Spleen (tissue), 11 donors: ENCODE measurements around the gene CNMD. TPM values are rescaled to one million over a fixed set of nuclear protein-coding genes. Genes with fewer than 3 reads are reported as not detected.

Experiments
- DNase-seq: peaks from one replicate; pipeline ENCODE4 v3.0.0-alpha.2; 2020
- H3K27ac ChIP-seq, 8 donors: fragments of 200-600 bp; sonication (generic) in 7 of 8; 1 replicate in 4 of 8; 2 replicates in 4 of 8; pipeline versions ENCODE4 v1.5.0 to v1.8.0; 2016 to 2021; ENCODE audit warnings: inconsistent platforms in 4 of 8, mild to moderate bottlenecking in 4 of 8, moderate library complexity in 1 of 8
- H3K27me3 ChIP-seq, 7 donors: fragments of 200-600 bp; sonication (generic) in 6 of 7; replicated peaks in 1 of 7; 1 replicate in 4 of 7; 2 replicates in 3 of 7; pipeline versions ENCODE4 v1.5.0 to v1.8.0; 2016 to 2021; ENCODE audit warnings: inconsistent platforms in 3 of 7, mild to moderate bottlenecking in 1 of 7
- H3K36me3 ChIP-seq, 6 donors: fragments of 200-600 bp; sonication (generic) in 5 of 6; 1 replicate in 4 of 6; 2 replicates in 2 of 6; pipeline versions ENCODE4 v1.5.0 to v1.8.0; 2016 to 2021; ENCODE audit warnings: inconsistent platforms in 2 of 6
- H3K4me1 ChIP-seq, 6 donors: fragments of 200-600 bp; sonication (generic) in 5 of 6; 1 replicate in 3 of 6; 2 replicates in 3 of 6; pipeline versions ENCODE4 v1.5.0 to v1.8.0; 2016 to 2021; ENCODE audit warnings: inconsistent platforms in 3 of 6
- H3K4me3 ChIP-seq, 8 donors: fragments of 200-600 bp; sonication (generic) in 7 of 8; 1 replicate in 4 of 8; 2 replicates in 4 of 8; pipeline versions ENCODE4 v1.5.0 to v1.8.0; 2016 to 2021; ENCODE audit warnings: inconsistent platforms in 4 of 8, mild to moderate bottlenecking in 4 of 8, moderate library complexity in 2 of 8
- H3K9me3 ChIP-seq, 8 donors: fragments of 200-600 bp; sonication (generic) in 7 of 8; 1 replicate in 4 of 8; 2 replicates in 4 of 8; pipeline versions ENCODE4 v1.5.0 to v1.8.0; 2016 to 2021; ENCODE audit warnings: inconsistent platforms in 4 of 8
- CTCF ChIP-seq, 11 experiments: fragments of 200-600 bp in 7 of 11; fragments of 450-650 bp in 4 of 11; sonication (generic) in 4 of 11; IDR thresholded peaks in 8 of 11; conservative IDR thresholded peaks in 3 of 11; 1 replicate in 7 of 11; 2 replicates in 4 of 11; pipeline versions ENCODE4 v1.4.0 to v1.8.0; 2016 to 2021; ENCODE audit warnings: antibody characterized with exemption in 11 of 11, inconsistent platforms in 4 of 11, mild to moderate bottlenecking in 1 of 11
- POLR2A ChIP-seq, 3 donors: fragments of 450-650 bp; IDR thresholded peaks; one replicate each; pipeline ENCODE4 v1.5.1; 2017; ENCODE audit warnings: antibody characterized with exemption in 3 of 3, mild to moderate bottlenecking in 1 of 3
- POLR2AphosphoS5 ChIP-seq, 3 donors: sonication (generic); formaldehyde crosslinking; IDR thresholded peaks; one replicate each; pipeline ENCODE4 v1.5.1; 2017; ENCODE audit warnings: antibody characterized with exemption in 3 of 3
- WGBS, 5 donors: extraction: QIAGEN DNeasy Blood & Tissue Kit in 3 of 5; methylation state at CpG; one replicate each; pipeline versions ENCODE4 v1.1.5 to v1.1.7; 2013 to 2018; 5-methylcytosine and 5-hydroxymethylcytosine counted together
- intact Hi-C: fragments of 100-400 bp; cut with DNase I; formaldehyde crosslinking; loops from one replicate; pipeline ENCODE4 v1.15.0; 2023; ENCODE audit warnings: low total_unique reads
- polyA plus RNA-seq, 3 donors: library from polyadenylated mRNA; stranded (reverse); fragments of 200-250 nt; gene quantifications; one replicate each; pipeline ENCODE4 v1.2.1, GENCODE V29; 2013
- total RNA-seq, 7 donors: library from RNA; depleted of rRNA in 3 of 7; stranded (reverse); fragments of >200 nt in 3 of 7; fragmentation: NEBNext Ultra II Directional in 4 of 7; extraction: Animal tissue kit (Norgen Biotek cat#: 25700) in 4 of 7; gene quantifications; one replicate each; pipeline versions ENCODE4 v1.1.0 to v1.2.1, GENCODE V29; 2016 to 2021
- donor health status: healthy with polysubstance abuse.
- donor health status: DM: no; HTN: no; CAD: no; lungs with moderate emphysema.
- donor health status: DM: no; HTN: no; CAD: no.
- donor health status: Bipolar disorder and iron deficiency.
- donor health status: healthy.
- donor health status: DM: no; HTN: no; CAD: no.
- donor health status: DM: yes; HTN: yes; CAD: no.

CNMD gene
- total and polyA plus RNA-seq, 10 donors = 0.19 TPM; not detected in 9

- H3K9me3 ChIP-seq = peaks cover 0 to 8% (median 0%) of the 10 kb centered on the region in 8 donors
- no peak overlapping the region for H3K4me3 ChIP-seq
- no peaks in the 10 kb centered on the region for H3K4me1 ChIP-seq
- no peak for DNase-seq
- H3K36me3 ChIP-seq = no peaks in the 10 kb centered on the region
- no peak overlapping the region for H3K27ac ChIP-seq
- 73 to 86% (median 76%) methylated on average over 3 of the region's 3 CpGs for WGBS, 5 donors
- TF ChIP-seq CTCF (IDR thresholded peaks at IDR 0.05 in 8 of 11, conservative IDR thresholded peaks at IDR 0.05 in 3 of 11) (no peak), POLR2AphosphoS5 (IDR thresholded peaks at IDR 0.05) (no peak), POLR2A (IDR thresholded peaks at IDR 0.05) (no peak)
- intact Hi-C loops = no loop called here
- H3K27me3 ChIP-seq = peaks cover 0 to 69% (median 1%) of the 10 kb centered on the region in 7 donors
Observed at GRCh38 chr13:52746141-52746540, 6.5 kb upstream of the CNMD start.

- TF ChIP-seq POLR2AphosphoS5 (IDR thresholded peaks at IDR 0.05) (no peak), POLR2A (IDR thresholded peaks at IDR 0.05) (no peak), CTCF (IDR thresholded peaks at IDR 0.05 in 8 of 11, conservative IDR thresholded peaks at IDR 0.05 in 3 of 11) (no peak)
- intact Hi-C loops = no loop called here
- H3K27ac ChIP-seq = no peak overlapping the region
- no peak for DNase-seq
- WGBS, 5 donors = 68 to 85% (median 76%) methylated on average over 6 of the region's 6 CpGs
- H3K4me1 ChIP-seq = no peaks in the 10 kb centered on the region
- no peaks in the 10 kb centered on the region for H3K36me3 ChIP-seq
- H3K4me3 ChIP-seq = no peak overlapping the region
- H3K9me3 ChIP-seq = peaks cover 0 to 8% (median 0%) of the 10 kb centered on the region in 8 donors
- H3K27me3 ChIP-seq = peaks cover 0 to 74% (median 12%) of the 10 kb centered on the region in 7 donors
Observed at GRCh38 chr13:52744842-52745375, 5.3 kb upstream of the CNMD start.

GRCh38 chr13:52743988-52744387, 4.4 kb upstream of the CNMD start:
- H3K9me3 ChIP-seq = peaks cover 0 to 8% (median 0%) of the 10 kb centered on the region in 8 donors
- H3K4me1 ChIP-seq = peaks cover 0 to 9% (median 5%) of the 10 kb centered on the region in 6 donors
- WGBS, 5 donors = 87 to 94% (median 92%) methylated on average over 3 of the region's 3 CpGs
- DNase-seq = no peak
- H3K4me3 ChIP-seq = no peak overlapping the region
- intact Hi-C loops = no loop called here
- H3K27ac ChIP-seq = no peak overlapping the region
- H3K36me3 ChIP-seq = no peaks in the 10 kb centered on the region
- TF ChIP-seq POLR2AphosphoS5 (IDR thresholded peaks at IDR 0.05) (no peak), POLR2A (IDR thresholded peaks at IDR 0.05) (no peak), CTCF (IDR thresholded peaks at IDR 0.05 in 8 of 11, conservative IDR thresholded peaks at IDR 0.05 in 3 of 11) (no peak)
- peaks cover 2 to 74% (median 21%) of the 10 kb centered on the region in 7 donors for H3K27me3 ChIP-seq

- no peak overlapping the region for H3K27ac ChIP-seq
- DNase-seq = no peak
- H3K27me3 ChIP-seq = peaks cover 3 to 76% (median 25%) of the 10 kb centered on the region in 7 donors
- H3K9me3 ChIP-seq = peaks cover 0 to 8% (median 0%) of the 10 kb centered on the region in 8 donors
- no peak overlapping the region for H3K4me3 ChIP-seq
- no peak for TF ChIP-seq CTCF (IDR thresholded peaks at IDR 0.05 in 8 of 11, conservative IDR thresholded peaks at IDR 0.05 in 3 of 11)
- no peak for TF ChIP-seq POLR2A (IDR thresholded peaks at IDR 0.05)
- no peak for TF ChIP-seq POLR2AphosphoS5 (IDR thresholded peaks at IDR 0.05)
- H3K36me3 ChIP-seq = no peaks in the 10 kb centered on the region
- WGBS, 5 donors = 50 to 78% (median 73%) methylated on average over 1 of the region's 1 CpG
- H3K4me1 ChIP-seq = peaks cover 0 to 13% (median 9%) of the 10 kb centered on the region in 6 donors
- intact Hi-C loops = no loop called here
Observed at GRCh38 chr13:52743569-52743968, 3.9 kb upstream of the CNMD start.
